CD14-positive monocyte (primary cell): ENCODE data around the gene CASTOR2. TPM values are rescaled to one million over a fixed set of nuclear protein-coding genes. Genes with fewer than 3 reads are reported as not detected.

Experiments
- DNase-seq, 3 donors: peaks; one replicate each; pipeline ENCODE4 v3.0.0-alpha.2; 2011 to 2022
- H2AFZ ChIP-seq: 2 replicates; pipeline ENCODE4 v1.6.0; 2012; ENCODE audit warnings: mild to moderate bottlenecking, low read depth, low read length, inconsistent platforms; ENCODE audit not compliant: insufficient read depth, poor library complexity, severe bottlenecking
- H3K27ac ChIP-seq, 2 donors: 1 replicate in 1 of 2; 2 replicates in 1 of 2; pipeline ENCODE4 v1.5.1; 2012 to 2013; ENCODE audit warnings: low read length in 2 of 2, control low read depth in 1 of 2, inconsistent platforms in 1 of 2, low read depth in 1 of 2, mild to moderate bottlenecking in 1 of 2
- H3K27me3 ChIP-seq, 2 donors: one replicate each; pipeline versions ENCODE4 v1.6.0 to v1.6.1; 2011 to 2013; ENCODE audit warnings: low read length in 2 of 2; ENCODE audit not compliant: control insufficient read depth in 2 of 2, insufficient read depth in 2 of 2
- H3K36me3 ChIP-seq, 2 donors: replicated peaks in 1 of 2; 1 replicate in 1 of 2; 2 replicates in 1 of 2; pipeline versions ENCODE4 v1.5.1 to v1.6.1; 2012 to 2013; ENCODE audit warnings: low read length in 2 of 2, control low read depth in 1 of 2, inconsistent platforms in 1 of 2, mild to moderate bottlenecking in 1 of 2; ENCODE audit not compliant: insufficient read depth in 2 of 2, control insufficient read depth in 1 of 2
- H3K4me1 ChIP-seq, 2 donors: 1 replicate in 1 of 2; 2 replicates in 1 of 2; pipeline versions ENCODE4 v1.5.1 to v1.6.1; 2012 to 2013; ENCODE audit warnings: low read length in 2 of 2, control low read depth in 1 of 2, inconsistent platforms in 1 of 2, mild to moderate bottlenecking in 1 of 2, moderate library complexity in 1 of 2; ENCODE audit not compliant: insufficient read depth in 2 of 2, control insufficient read depth in 1 of 2
- H3K4me2 ChIP-seq: replicated peaks from 2 replicates; pipeline ENCODE3; 2012; ENCODE audit warnings: low read length, moderate library complexity, mild to moderate bottlenecking; ENCODE audit not compliant: poor library complexity, severe bottlenecking; ENCODE audit errors: extremely low read depth
- H3K4me3 ChIP-seq, 3 experiments: fragments of 200-600 bp in 1 of 3; sonication (generic) in 1 of 3; replicated peaks in 1 of 3; 1 replicate in 2 of 3; 2 replicates in 1 of 3; pipeline ENCODE4 v1.5.1; 2011 to 2013; ENCODE audit warnings: low read length in 3 of 3, mild to moderate bottlenecking in 3 of 3, control low read depth in 2 of 3, low read depth in 2 of 3, inconsistent platforms in 1 of 3, moderate library complexity in 1 of 3
- H3K79me2 ChIP-seq: 2 replicates; pipeline ENCODE4 v1.6.0; 2012; ENCODE audit warnings: mild to moderate bottlenecking, control low read depth, inconsistent platforms, low read length, moderate library complexity; ENCODE audit not compliant: insufficient read depth
- H3K9ac ChIP-seq: 2 replicates; pipeline ENCODE4 v1.6.0; 2017; ENCODE audit warnings: low read length, mild to moderate bottlenecking; ENCODE audit not compliant: insufficient read depth, poor library complexity, severe bottlenecking
- H3K9me3 ChIP-seq, 2 donors: replicated peaks in 1 of 2; 1 replicate in 1 of 2; 2 replicates in 1 of 2; pipeline versions ENCODE4 v1.5.1 to v1.6.1; 2012 to 2013; ENCODE audit warnings: low read length in 2 of 2, control low read depth in 1 of 2; ENCODE audit not compliant: control insufficient read depth in 1 of 2, insufficient read depth in 1 of 2
- H4K20me1 ChIP-seq: 2 replicates; pipeline ENCODE4 v1.6.0; 2012; ENCODE audit warnings: mild to moderate bottlenecking, low read length, control low read depth, moderate library complexity; ENCODE audit not compliant: insufficient read depth
- H3K27ac Mint-ChIP-seq, 7 donors: one replicate each; pipeline ENCODE4 v1.8.0; 2020; ENCODE audit warnings: mild to moderate bottlenecking in 7 of 7, mixed read lengths in 7 of 7, moderate library complexity in 6 of 7, inconsistent platforms in 2 of 7
- H3K27me3 Mint-ChIP-seq, 3 donors: one replicate each; pipeline ENCODE4 v1.8.0; 2021 to 2022; ENCODE audit warnings: low read depth in 3 of 3, mild to moderate bottlenecking in 3 of 3, mixed read lengths in 3 of 3, moderate library complexity in 3 of 3, inconsistent platforms in 1 of 3
- H3K36me3 Mint-ChIP-seq, 2 donors: one replicate each; pipeline ENCODE4 v1.8.0; 2020; ENCODE audit warnings: mixed read lengths in 2 of 2, inconsistent platforms in 1 of 2, mild to moderate bottlenecking in 1 of 2
- H3K4me1 Mint-ChIP-seq: one replicate; pipeline ENCODE4 v1.8.0; 2020; ENCODE audit warnings: mild to moderate bottlenecking, mixed read lengths
- H3K4me3 Mint-ChIP-seq, 2 donors: one replicate each; pipeline ENCODE4 v1.8.0; 2020; ENCODE audit warnings: mild to moderate bottlenecking in 2 of 2, mixed read lengths in 2 of 2, moderate library complexity in 1 of 2
- H3K9me3 Mint-ChIP-seq, 7 donors: one replicate each; pipeline ENCODE4 v1.8.0; 2020 to 2022; ENCODE audit warnings: mixed read lengths in 7 of 7, mild to moderate bottlenecking in 6 of 7, moderate library complexity in 6 of 7, inconsistent platforms in 2 of 7
- WGBS: methylation state at CpG from one replicate; pipeline ENCODE4 v1.1.5; 2013; ENCODE audit warnings: missing lambda C conversion rate; ENCODE audit not compliant: insufficient coverage; 5-methylcytosine and 5-hydroxymethylcytosine counted together
- intact Hi-C, 2 donors: fragments of 100-400 bp; cut with micrococcal nuclease; formaldehyde crosslinking; loops; one replicate each; pipeline versions ENCODE4 v1.15.0 to v1.15.1; 2023
- polyA plus RNA-seq, 3 donors: library from polyadenylated mRNA; depleted of rRNA in 1 of 3; unstranded in 2 of 3; stranded (reverse) in 1 of 3; fragments of 300-500 nt in 2 of 3; fragments of >200 nt in 1 of 3; fragmentation: Illumina TruSeq in 2 of 3; gene quantifications; 1 replicate in 2 of 3; 2 replicates in 1 of 3; pipeline ENCODE4 v1.2.3, GENCODE V29; 2012 to 2021
- TF ChIP-seq, protein P1 (sequence below): fragments of 200-600 bp; IDR thresholded peaks from one replicate; pipeline ENCODE4 v1.8.0; 2022; ENCODE audit warnings: antibody characterized with exemption, mild to moderate bottlenecking

The CASTOR2 gene
- polyA plus RNA-seq, 3 donors, result 0.29 to 2.4 (median 0.79) TPM

DNA sequence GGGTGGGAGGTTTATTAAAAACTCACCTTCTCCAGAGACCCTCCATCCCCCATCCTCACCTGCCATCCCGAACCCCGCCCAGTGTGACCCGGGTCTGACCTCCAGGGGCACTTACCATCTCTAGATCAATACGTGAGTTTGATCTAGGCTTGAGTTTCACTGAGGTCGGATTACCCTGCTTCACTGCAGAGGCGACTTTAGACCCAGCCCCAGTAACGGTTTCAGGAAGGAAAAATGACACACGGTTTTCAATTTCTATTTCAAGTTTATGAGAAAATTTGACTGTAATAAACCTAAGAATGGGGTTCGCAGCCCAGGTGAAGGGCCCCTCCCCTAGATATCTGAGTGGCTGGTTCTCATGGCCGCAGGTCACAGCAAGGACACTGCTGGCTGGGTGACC, 76.0 kb downstream of the CASTOR2 start:
- Histone ChIP-seq H4K20me1 (no peaks in the 10 kb centered on the region), H3K9me3 (no peaks in the 10 kb centered on the region), H2AFZ (no peak overlapping the region), H3K27ac (no peak overlapping the region), H3K4me1 (no peaks in the 10 kb centered on the region), H3K4me2 (no peak overlapping the region), H3K4me3 (no peak overlapping the region), H3K79me2 (no peaks in the 10 kb centered on the region), H3K27me3 (no peaks in the 10 kb centered on the region), H3K9ac (no peak overlapping the region), H3K36me3 (peaks cover 26 to 36% of the 10 kb centered on the region in 2 donors)
- Mint-ChIP-seq H3K27me3 (no peaks in the 10 kb centered on the region), H3K9me3 (peaks cover 0 to 4% (median 0%) of the 10 kb centered on the region in 7 donors), H3K4me3 (no peak overlapping the region), H3K27ac (peak overlapping the region in 1 of 7 donors; percentile 10), H3K36me3 (peaks cover 22 to 50% of the 10 kb centered on the region in 2 donors), H3K4me1 (no peaks in the 10 kb centered on the region)
- WGBS, result 97% methylated on average over 7 of the region's 10 CpGs
- intact Hi-C loops, result loop anchor here in 1 of 2 donors (10.0 kb wide), 1 partner anchor 626 kb away; no protein-coding TSS in a partner anchor
- TF ChIP-seq, protein P1, sequence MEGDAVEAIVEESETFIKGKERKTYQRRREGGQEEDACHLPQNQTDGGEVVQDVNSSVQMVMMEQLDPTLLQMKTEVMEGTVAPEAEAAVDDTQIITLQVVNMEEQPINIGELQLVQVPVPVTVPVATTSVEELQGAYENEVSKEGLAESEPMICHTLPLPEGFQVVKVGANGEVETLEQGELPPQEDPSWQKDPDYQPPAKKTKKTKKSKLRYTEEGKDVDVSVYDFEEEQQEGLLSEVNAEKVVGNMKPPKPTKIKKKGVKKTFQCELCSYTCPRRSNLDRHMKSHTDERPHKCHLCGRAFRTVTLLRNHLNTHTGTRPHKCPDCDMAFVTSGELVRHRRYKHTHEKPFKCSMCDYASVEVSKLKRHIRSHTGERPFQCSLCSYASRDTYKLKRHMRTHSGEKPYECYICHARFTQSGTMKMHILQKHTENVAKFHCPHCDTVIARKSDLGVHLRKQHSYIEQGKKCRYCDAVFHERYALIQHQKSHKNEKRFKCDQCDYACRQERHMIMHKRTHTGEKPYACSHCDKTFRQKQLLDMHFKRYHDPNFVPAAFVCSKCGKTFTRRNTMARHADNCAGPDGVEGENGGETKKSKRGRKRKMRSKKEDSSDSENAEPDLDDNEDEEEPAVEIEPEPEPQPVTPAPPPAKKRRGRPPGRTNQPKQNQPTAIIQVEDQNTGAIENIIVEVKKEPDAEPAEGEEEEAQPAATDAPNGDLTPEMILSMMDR, result no peak
- no peak for DNase-seq

- peaks cover 37 to 52% of the 10 kb centered on the region in 2 donors for H3K36me3 ChIP-seq
- TF ChIP-seq, protein P1, result no peak
- H3K4me2 ChIP-seq, result no peak overlapping the region
- no peak overlapping the region for H3K4me3 ChIP-seq
- intact Hi-C loops, result loop anchor here in 1 of 2 donors (10.0 kb wide), 1 partner anchor 627 kb away; no protein-coding TSS in a partner anchor
- no peak for DNase-seq
- H2AFZ ChIP-seq, result no peak overlapping the region
- no peaks in the 10 kb centered on the region for H3K27me3 ChIP-seq
- WGBS, result 92% methylated on average over 19 of the region's 19 CpGs
- H3K4me1 Mint-ChIP-seq, result no peaks in the 10 kb centered on the region
- no peak overlapping the region for H3K4me3 Mint-ChIP-seq
- peaks cover 0 to 4% (median 0%) of the 10 kb centered on the region in 7 donors for H3K9me3 Mint-ChIP-seq
- no peak overlapping the region for H3K27ac ChIP-seq
- no peak overlapping the region for H3K27ac Mint-ChIP-seq
- H4K20me1 ChIP-seq, result no peaks in the 10 kb centered on the region
- no peaks in the 10 kb centered on the region for H3K4me1 ChIP-seq
- H3K27me3 Mint-ChIP-seq, result no peaks in the 10 kb centered on the region
- peaks cover 22 to 67% of the 10 kb centered on the region in 2 donors for H3K36me3 Mint-ChIP-seq
- no peak overlapping the region for H3K9ac ChIP-seq
- H3K79me2 ChIP-seq, result no peaks in the 10 kb centered on the region
- H3K9me3 ChIP-seq, result no peaks in the 10 kb centered on the region
Measured at GRCh38 chr7:75042286-75042685, 77.8 kb downstream of the CASTOR2 start.
